KMS-11 (cell line): ENCODE measurements around the gene CYSTM1.

Source experiments
- H2AFZ ChIP-seq: fragments of 200-600 bp; sonication (generic); 2 replicates; pipeline ENCODE4 v1.6.1; 2016; ENCODE audit warnings: antibody characterized with exemption, mixed run types, low read depth
- H3K27ac ChIP-seq: fragments of 200-600 bp; sonication (generic); 2 replicates; pipeline ENCODE4 v1.6.1; 2016; ENCODE audit warnings: mild to moderate bottlenecking, mixed run types
- H3K27me3 ChIP-seq: fragments of 200-600 bp; sonication (generic); 2 replicates; pipeline ENCODE4 v1.6.1; 2017; ENCODE audit warnings: mild to moderate bottlenecking, low read depth, mixed run types, moderate library complexity; ENCODE audit not compliant: insufficient read depth
- H3K36me3 ChIP-seq: fragments of 200-600 bp; sonication (generic); 2 replicates; pipeline ENCODE4 v1.6.1; 2017; ENCODE audit warnings: mild to moderate bottlenecking, mixed run types; ENCODE audit not compliant: insufficient read depth
- H3K4me1 ChIP-seq: fragments of 200-600 bp; sonication (generic); 2 replicates; pipeline ENCODE4 v1.6.1; 2016; ENCODE audit warnings: mild to moderate bottlenecking, low read depth, mixed run types; ENCODE audit not compliant: poor library complexity, severe bottlenecking
- H3K4me2 ChIP-seq: fragments of 200-600 bp; sonication (generic); 2 replicates; pipeline ENCODE4 v1.7.0; 2016; ENCODE audit warnings: mild to moderate bottlenecking, mixed run types
- H3K4me3 ChIP-seq: fragments of 200-600 bp; sonication (generic); IDR thresholded peaks from 2 replicates; pipeline ENCODE4 v1.6.1; 2017; ENCODE audit warnings: low read depth, low read length, mixed read lengths; ENCODE audit not compliant: insufficient read depth
- H3K79me2 ChIP-seq: fragments of 200-600 bp; sonication (generic); 2 replicates; pipeline ENCODE4 v1.6.1; 2016; ENCODE audit warnings: low read depth, mixed run types; ENCODE audit not compliant: insufficient read depth
- H3K9ac ChIP-seq: fragments of 200-600 bp; sonication (generic); 2 replicates; pipeline ENCODE4 v1.6.1; 2016; ENCODE audit warnings: mild to moderate bottlenecking, mixed run types
- H4K20me1 ChIP-seq: fragments of 200-600 bp; sonication (generic); 2 replicates; pipeline ENCODE4 v1.6.1; 2016; ENCODE audit warnings: mild to moderate bottlenecking, mixed run types; ENCODE audit not compliant: insufficient read depth
- TF ChIP-seq, protein P1 (sequence below): fragments of 200-600 bp; sonication (generic); conservative IDR thresholded peaks from 2 replicates; pipeline ENCODE4 v1.6.1; 2017; ENCODE audit warnings: low read depth, mild to moderate bottlenecking, antibody characterized with exemption, low read length, moderate library complexity, mixed read lengths

The CYSTM1 gene

DNA sequence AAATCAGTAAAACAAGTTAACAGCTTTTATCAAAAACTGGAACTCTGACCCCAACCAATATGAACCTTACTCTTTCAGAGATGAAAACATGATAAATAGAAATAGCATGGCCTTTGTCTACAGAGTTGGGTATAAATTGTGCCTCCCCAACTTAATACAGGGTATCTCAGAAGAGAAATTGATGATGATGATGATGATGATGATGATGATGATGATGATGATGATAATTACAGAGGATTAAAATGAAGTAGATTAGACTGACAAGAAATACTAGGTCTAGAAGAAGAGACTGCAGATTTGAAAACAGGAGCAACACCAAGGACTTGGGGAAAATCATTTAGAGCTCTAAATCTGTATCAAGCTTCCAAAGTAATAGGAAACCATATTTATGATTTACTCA is 100.8 kb downstream of the CYSTM1 start:
- TF ChIP-seq, protein P1, sequence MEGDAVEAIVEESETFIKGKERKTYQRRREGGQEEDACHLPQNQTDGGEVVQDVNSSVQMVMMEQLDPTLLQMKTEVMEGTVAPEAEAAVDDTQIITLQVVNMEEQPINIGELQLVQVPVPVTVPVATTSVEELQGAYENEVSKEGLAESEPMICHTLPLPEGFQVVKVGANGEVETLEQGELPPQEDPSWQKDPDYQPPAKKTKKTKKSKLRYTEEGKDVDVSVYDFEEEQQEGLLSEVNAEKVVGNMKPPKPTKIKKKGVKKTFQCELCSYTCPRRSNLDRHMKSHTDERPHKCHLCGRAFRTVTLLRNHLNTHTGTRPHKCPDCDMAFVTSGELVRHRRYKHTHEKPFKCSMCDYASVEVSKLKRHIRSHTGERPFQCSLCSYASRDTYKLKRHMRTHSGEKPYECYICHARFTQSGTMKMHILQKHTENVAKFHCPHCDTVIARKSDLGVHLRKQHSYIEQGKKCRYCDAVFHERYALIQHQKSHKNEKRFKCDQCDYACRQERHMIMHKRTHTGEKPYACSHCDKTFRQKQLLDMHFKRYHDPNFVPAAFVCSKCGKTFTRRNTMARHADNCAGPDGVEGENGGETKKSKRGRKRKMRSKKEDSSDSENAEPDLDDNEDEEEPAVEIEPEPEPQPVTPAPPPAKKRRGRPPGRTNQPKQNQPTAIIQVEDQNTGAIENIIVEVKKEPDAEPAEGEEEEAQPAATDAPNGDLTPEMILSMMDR = no peak
- no peak overlapping the region for H2AFZ ChIP-seq
- H3K4me3 ChIP-seq = no peak overlapping the region
- H3K9ac ChIP-seq = no peak overlapping the region
- no peaks in the 10 kb centered on the region for H3K4me1 ChIP-seq
- no peaks in the 10 kb centered on the region for H3K79me2 ChIP-seq
- H3K36me3 ChIP-seq = no peaks in the 10 kb centered on the region
- H3K4me2 ChIP-seq = no peak overlapping the region
- H3K27me3 ChIP-seq = no peaks in the 10 kb centered on the region
- no peak overlapping the region for H3K27ac ChIP-seq
- no peaks in the 10 kb centered on the region for H4K20me1 ChIP-seq

DNA sequence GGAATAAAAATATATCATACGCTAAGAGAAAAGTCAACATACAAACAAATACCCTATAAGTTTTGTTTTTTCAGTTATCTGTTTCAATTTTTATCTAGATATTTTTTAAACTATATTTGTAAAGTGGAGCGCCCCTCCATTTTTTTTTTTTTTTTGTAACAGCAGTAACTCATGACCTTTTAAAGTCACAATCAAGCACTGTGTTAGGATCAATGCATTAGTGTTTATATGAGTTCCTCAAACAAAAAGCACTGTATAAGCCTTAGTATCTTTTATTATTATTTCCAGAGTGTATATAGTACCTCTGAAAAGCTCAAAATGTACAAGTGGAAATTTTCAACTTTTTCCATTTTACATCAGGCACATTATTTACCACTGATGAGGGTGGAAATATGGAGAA is 107.3 kb downstream of the CYSTM1 start:
- no peak overlapping the region for H3K4me2 ChIP-seq
- 0 out of 2 replicates have a peak, but pooled peaks cover 3% of the 10 kb centered on the region for H3K79me2 ChIP-seq
- no peaks in the 10 kb centered on the region for H3K27me3 ChIP-seq
- no peak overlapping the region for H3K9ac ChIP-seq
- H3K4me1 ChIP-seq = peaks cover 5% of the 10 kb centered on the region
- H2AFZ ChIP-seq = no peak overlapping the region
- no peak overlapping the region for H3K4me3 ChIP-seq
- no peak overlapping the region for H3K27ac ChIP-seq
- H3K36me3 ChIP-seq = no peaks in the 10 kb centered on the region
- TF ChIP-seq, protein P1 = no peak
- H4K20me1 ChIP-seq = no peaks in the 10 kb centered on the region

DNA sequence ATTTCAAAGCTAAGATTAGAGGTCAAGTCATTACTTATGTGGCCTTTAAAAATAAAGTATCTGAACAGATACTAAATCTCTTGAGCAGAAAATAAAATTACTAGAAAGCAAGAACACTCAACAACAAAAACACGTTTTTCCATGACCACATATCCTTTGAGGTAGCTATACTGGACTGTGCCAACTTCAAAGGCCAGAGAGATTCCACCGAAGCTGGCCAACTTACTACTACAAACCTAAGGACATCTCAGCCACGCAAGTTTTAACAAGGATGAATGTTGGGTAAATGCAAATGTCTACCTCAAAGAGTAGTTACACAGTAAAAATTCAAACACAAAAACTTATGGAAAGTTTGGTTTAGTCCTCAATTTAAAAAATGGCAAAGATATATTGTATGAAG is 109.0 kb downstream of the CYSTM1 start:
- H3K27ac ChIP-seq = no peak overlapping the region

GRCh38 chr5:140286424-140286823 is 111.4 kb downstream of the CYSTM1 start:
- Histone ChIP-seq H2AFZ (no peak overlapping the region), H3K4me3 (no peak overlapping the region), H4K20me1 (no peaks in the 10 kb centered on the region), H3K36me3 (no peaks in the 10 kb centered on the region), H3K27ac (no peak overlapping the region), H3K27me3 (no peaks in the 10 kb centered on the region), H3K4me2 (no peak overlapping the region), H3K9ac (no peak overlapping the region), H3K4me1 (peaks cover 5% of the 10 kb centered on the region), H3K79me2 (peaks cover 3% of the 10 kb centered on the region; the same call in 1 of the 2 replicates)
- TF ChIP-seq, protein P1 = no peak

More for the DNA sequence above, 109.0 kb downstream of the CYSTM1 start:
- Histone ChIP-seq H3K27me3 (no peaks in the 10 kb centered on the region), H3K9ac (no peak overlapping the region), H3K4me2 (no peak overlapping the region), H2AFZ (no peak overlapping the region), H3K4me3 (no peak overlapping the region), H3K36me3 (no peaks in the 10 kb centered on the region), H4K20me1 (no peaks in the 10 kb centered on the region), H3K79me2 (0 out of 2 replicates have a peak, but pooled peaks cover 3% of the 10 kb centered on the region), H3K4me1 (peaks cover 5% of the 10 kb centered on the region)
- TF ChIP-seq, protein P1 = no peak
